Glutamatergic neuron (in vitro differentiated cells): Measurements from ENCODE around the gene TRPV2. TPM values are rescaled to one million over a fixed set of nuclear protein-coding genes. Genes with fewer than 3 reads are reported as not detected.
A peak's percentile ranks its signal among the peaks of the same experiment; 100 is the strongest.

Experiments used
- DNase-seq: peaks from one replicate; pipeline ENCODE4 v3.0.0; 2022
- H3K27ac Mint-ChIP-seq: one replicate; pipeline ENCODE4 v1.8.0; 2020; ENCODE audit warnings: mild to moderate bottlenecking, mixed read lengths, inconsistent platforms; ENCODE audit not compliant: unreplicated experiment
- H3K27me3 Mint-ChIP-seq: one replicate; pipeline ENCODE4 v1.8.0; 2020; ENCODE audit warnings: mild to moderate bottlenecking, moderate library complexity, mixed read lengths, inconsistent platforms; ENCODE audit not compliant: unreplicated experiment
- H3K36me3 Mint-ChIP-seq: one replicate; pipeline ENCODE4 v1.8.0; 2020; ENCODE audit warnings: mild to moderate bottlenecking, mixed read lengths, inconsistent platforms; ENCODE audit not compliant: unreplicated experiment
- H3K4me1 Mint-ChIP-seq: one replicate; pipeline ENCODE4 v1.8.0; 2020; ENCODE audit warnings: mild to moderate bottlenecking, low read depth, mixed read lengths, inconsistent platforms; ENCODE audit not compliant: unreplicated experiment
- H3K4me3 Mint-ChIP-seq: one replicate; pipeline ENCODE4 v1.8.0; 2020; ENCODE audit warnings: mild to moderate bottlenecking, mixed read lengths, inconsistent platforms; ENCODE audit not compliant: unreplicated experiment
- H3K9me3 Mint-ChIP-seq: one replicate; pipeline ENCODE4 v1.8.0; 2020; ENCODE audit warnings: mild to moderate bottlenecking, moderate library complexity, mixed read lengths, inconsistent platforms; ENCODE audit not compliant: unreplicated experiment
- total RNA-seq: library from RNA; stranded (reverse); fragmentation: NEBNext Ultra II Directional; extraction: Animal tissue kit (Norgen Biotek cat#: 25700); gene quantifications from one replicate; pipeline ENCODE4 v1.2.1, GENCODE V29; 2021; ENCODE audit not compliant: unreplicated experiment
- TF ChIP-seq, protein P1 (sequence below): fragments of 200-600 bp; sonication (generic); IDR thresholded peaks from one replicate; pipeline ENCODE4 v1.5.0; 2021; ENCODE audit not compliant: partially characterized antibody, unreplicated experiment

The TRPV2 gene
- total RNA-seq, 1 donor from 2014 or later = 27.0 TPM

DNA sequence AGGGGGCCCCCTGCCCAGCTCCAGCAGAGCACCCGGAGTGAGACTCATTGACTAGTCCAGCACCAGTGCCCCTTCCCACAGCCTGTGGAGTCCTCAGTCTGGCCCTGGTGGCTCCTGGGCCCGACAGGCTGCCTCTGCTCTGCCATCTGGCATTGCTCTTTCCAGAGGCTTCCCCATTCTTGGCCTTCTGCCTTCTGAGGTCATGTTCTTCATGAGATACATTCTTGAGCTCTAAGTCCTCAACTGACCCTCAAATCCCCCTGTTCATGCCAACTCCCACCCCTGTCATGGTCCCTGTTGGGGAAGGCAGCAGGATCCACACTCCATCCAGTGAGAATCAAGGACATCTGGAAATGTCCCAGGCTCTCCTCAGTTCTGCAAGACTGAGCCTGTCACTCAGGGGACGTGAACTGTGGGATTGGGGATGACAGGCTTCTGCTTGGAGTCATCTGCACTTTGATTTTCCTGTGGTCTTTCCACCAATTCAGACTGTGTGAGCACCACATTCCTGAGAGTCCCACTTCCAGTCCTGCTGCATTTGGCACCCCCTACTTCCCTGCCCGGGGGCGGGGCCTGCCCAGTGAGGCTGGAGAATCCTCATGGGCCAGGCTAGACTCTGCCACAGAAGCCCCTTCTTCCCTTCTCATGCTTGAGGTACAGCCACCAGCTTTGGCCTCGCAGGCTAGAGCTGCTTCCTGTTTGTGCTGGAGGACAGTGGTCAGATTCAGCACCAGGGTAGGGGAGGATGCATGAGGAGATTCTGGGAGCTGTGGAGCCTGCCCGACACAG is 2.7 kb downstream of the TRPV2 start:
- H3K36me3 Mint-ChIP-seq = peaks cover 4% of the 10 kb centered on the region
- no peak overlapping the region for H3K4me3 Mint-ChIP-seq
- TF ChIP-seq, protein P1, sequence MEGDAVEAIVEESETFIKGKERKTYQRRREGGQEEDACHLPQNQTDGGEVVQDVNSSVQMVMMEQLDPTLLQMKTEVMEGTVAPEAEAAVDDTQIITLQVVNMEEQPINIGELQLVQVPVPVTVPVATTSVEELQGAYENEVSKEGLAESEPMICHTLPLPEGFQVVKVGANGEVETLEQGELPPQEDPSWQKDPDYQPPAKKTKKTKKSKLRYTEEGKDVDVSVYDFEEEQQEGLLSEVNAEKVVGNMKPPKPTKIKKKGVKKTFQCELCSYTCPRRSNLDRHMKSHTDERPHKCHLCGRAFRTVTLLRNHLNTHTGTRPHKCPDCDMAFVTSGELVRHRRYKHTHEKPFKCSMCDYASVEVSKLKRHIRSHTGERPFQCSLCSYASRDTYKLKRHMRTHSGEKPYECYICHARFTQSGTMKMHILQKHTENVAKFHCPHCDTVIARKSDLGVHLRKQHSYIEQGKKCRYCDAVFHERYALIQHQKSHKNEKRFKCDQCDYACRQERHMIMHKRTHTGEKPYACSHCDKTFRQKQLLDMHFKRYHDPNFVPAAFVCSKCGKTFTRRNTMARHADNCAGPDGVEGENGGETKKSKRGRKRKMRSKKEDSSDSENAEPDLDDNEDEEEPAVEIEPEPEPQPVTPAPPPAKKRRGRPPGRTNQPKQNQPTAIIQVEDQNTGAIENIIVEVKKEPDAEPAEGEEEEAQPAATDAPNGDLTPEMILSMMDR = no peak
- no peak for DNase-seq
- H3K27ac Mint-ChIP-seq = no peak overlapping the region
- peaks cover 5% of the 10 kb centered on the region for H3K27me3 Mint-ChIP-seq
- peaks cover 11% of the 10 kb centered on the region for H3K4me1 Mint-ChIP-seq
- H3K9me3 Mint-ChIP-seq = peaks cover 4% of the 10 kb centered on the region

DNA sequence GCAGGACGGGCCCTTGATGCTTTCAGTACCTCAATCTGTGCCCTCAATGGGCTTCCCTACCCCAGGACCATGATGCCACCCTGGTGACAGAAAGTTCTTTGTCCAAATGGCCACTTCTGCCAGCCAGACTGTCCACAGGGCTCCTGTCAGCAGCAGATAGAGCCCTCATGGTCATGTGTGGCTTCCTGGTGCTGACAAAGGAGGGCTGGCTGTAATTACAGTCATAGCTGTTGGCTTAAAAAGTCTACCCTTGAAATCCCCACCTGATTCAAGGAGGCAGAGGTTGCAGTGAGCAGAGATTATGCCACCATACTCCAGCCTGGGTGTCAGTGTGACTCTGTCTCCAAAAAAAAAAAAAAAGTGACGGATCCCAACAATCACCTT is 3.3 kb downstream of the TRPV2 start:
- H3K27ac Mint-ChIP-seq = no peak overlapping the region
- peaks cover 11% of the 10 kb centered on the region for H3K4me1 Mint-ChIP-seq
- TF ChIP-seq, protein P1 = no peak
- H3K36me3 Mint-ChIP-seq = peaks cover 4% of the 10 kb centered on the region
- H3K27me3 Mint-ChIP-seq = peaks cover 5% of the 10 kb centered on the region
- no peak for DNase-seq
- no peak overlapping the region for H3K4me3 Mint-ChIP-seq
- peaks cover 4% of the 10 kb centered on the region for H3K9me3 Mint-ChIP-seq

DNA sequence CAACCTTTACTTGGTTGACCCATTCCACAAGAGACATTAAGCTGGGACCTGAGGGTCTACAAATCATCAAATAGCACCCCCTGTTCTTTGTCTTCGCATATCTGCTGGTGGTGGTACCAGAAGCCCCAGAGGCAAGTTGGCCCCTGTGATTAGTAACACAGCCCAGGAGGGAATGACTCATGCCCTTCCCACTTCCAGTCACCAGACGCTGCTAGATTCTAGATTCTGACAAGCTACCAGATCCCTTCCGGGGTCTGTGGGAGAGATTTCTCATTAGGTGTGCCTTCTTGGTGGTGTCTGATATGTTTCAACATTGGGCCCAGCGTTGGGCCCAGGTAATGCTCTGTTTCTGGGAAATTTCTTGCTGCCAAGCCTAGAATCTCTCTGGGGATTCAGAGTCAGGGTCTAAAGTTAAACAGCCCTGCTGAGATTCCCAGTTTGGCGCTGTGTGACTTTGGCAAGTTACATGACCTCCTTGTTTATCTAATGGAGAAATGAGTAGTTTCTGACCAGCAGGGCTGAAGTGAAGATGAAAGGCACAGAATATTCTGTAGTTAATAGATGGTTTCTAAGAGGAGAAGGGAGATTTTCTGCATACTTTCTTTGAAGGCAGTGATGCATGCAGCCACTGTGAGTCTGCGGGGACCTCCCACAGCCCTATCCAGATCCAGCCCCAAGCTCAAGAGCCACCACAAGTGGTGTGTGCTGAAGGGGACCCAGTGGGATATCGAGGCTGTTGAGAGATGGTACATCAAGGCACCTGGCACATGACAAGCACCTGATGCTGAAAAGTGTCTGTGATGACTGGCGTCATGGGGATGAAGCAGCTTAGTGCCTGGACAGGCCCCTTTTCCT is 3.9 kb downstream of the TRPV2 start:
- Mint-ChIP-seq H3K36me3 (peaks cover 4% of the 10 kb centered on the region), H3K27me3 (peaks cover 3% of the 10 kb centered on the region), H3K9me3 (peaks cover 4% of the 10 kb centered on the region), H3K4me3 (peak overlapping the region; percentile 30), H3K27ac (no peak overlapping the region), H3K4me1 (peaks cover 11% of the 10 kb centered on the region)
- DNase-seq = no peak
- TF ChIP-seq, protein P1 = no peak

DNA sequence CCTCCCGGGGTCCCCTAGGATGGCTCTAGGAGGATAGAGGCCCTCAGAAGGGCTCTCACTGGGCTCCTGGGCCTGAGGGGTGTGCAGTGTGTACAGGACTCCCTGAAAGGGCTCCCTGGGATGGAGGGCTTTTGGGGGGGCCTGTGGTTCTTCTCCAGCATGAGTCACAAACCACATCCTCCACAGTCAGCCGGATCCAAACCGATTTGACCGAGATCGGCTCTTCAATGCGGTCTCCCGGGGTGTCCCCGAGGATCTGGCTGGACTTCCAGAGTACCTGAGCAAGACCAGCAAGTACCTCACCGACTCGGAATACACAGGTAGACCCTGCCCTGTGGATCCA is 4.5 kb downstream of the TRPV2 start:
- TF ChIP-seq, protein P1 = no peak
- H3K36me3 Mint-ChIP-seq = peaks cover 4% of the 10 kb centered on the region
- no peak overlapping the region for H3K4me3 Mint-ChIP-seq
- H3K27ac Mint-ChIP-seq = no peak overlapping the region
- DNase-seq = no peak
- H3K4me1 Mint-ChIP-seq = peaks cover 11% of the 10 kb centered on the region
- peaks cover 3% of the 10 kb centered on the region for H3K27me3 Mint-ChIP-seq
- H3K9me3 Mint-ChIP-seq = peaks cover 2% of the 10 kb centered on the region

DNA sequence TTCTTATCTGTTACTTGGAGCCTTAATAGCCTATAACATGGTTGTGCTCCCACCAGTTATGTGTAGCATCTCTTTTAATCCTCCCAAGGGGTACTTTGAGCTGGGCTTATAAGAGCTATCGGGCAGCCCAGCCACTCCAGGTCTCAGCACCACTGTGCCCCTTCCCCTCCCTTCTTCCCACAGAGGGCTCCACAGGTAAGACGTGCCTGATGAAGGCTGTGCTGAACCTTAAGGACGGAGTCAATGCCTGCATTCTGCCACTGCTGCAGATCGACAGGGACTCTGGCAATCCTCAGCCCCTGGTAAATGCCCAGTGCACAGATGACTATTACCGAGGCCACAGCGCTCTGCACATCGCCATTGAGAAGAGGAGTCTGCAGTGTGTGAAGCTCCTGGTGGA is 7.0 kb downstream of the TRPV2 start:
- peaks cover 5% of the 10 kb centered on the region for H3K4me1 Mint-ChIP-seq
- TF ChIP-seq, protein P1 = no peak
- H3K27ac Mint-ChIP-seq = no peak overlapping the region
- no peak overlapping the region for H3K4me3 Mint-ChIP-seq
- DNase-seq = no peak
- peaks cover 6% of the 10 kb centered on the region for H3K27me3 Mint-ChIP-seq
- peaks cover 2% of the 10 kb centered on the region for H3K9me3 Mint-ChIP-seq
- H3K36me3 Mint-ChIP-seq = peaks cover 4% of the 10 kb centered on the region
